NB4 (cell line): Measurements from ENCODE around the gene RIOK1.

Experiments
- CTCF ChIP-seq: IDR thresholded peaks from one replicate; pipeline ENCODE4 v1.5.1; 2012; ENCODE audit warnings: low read depth, low read length
- MAX ChIP-seq: IDR thresholded peaks from 2 replicates; pipeline ENCODE4 v1.6.1; 2011; ENCODE audit warnings: low read depth, low read length
- POLR2A ChIP-seq: IDR thresholded peaks from 2 replicates; pipeline ENCODE4 v1.6.1; 2011; ENCODE audit warnings: mild to moderate bottlenecking; ENCODE audit not compliant: insufficient read length; ENCODE audit errors: extremely low read depth

- TF ChIP-seq CTCF (no peak), POLR2A (no peak), MAX (no peak)
Measured at GRCh38 chr6:7442467-7442866, 52.9 kb downstream of the RIOK1 start.
